MV-4-11 (cell line): Measurements from ENCODE around the gene KAT5.
"Not testable (repeated sequence)": the region's sequence is repeated elsewhere in the genome, so short reads cannot be mapped to it uniquely, and the experiment has no call there.

Experiments
- DNase-seq: peaks from one replicate; lab custom pipeline; 2025; lab: John Stamatoyannopoulos, UW

Gene KAT5

GRCh38 chr11:65709661-65710060 lies 2.4 kb upstream of the KAT5 start:
- DNase-seq = peak; percentile 48

- DNase-seq = no peak
Observed at GRCh38 chr11:65710421-65710820, 1.6 kb upstream of the KAT5 start.

DNA sequence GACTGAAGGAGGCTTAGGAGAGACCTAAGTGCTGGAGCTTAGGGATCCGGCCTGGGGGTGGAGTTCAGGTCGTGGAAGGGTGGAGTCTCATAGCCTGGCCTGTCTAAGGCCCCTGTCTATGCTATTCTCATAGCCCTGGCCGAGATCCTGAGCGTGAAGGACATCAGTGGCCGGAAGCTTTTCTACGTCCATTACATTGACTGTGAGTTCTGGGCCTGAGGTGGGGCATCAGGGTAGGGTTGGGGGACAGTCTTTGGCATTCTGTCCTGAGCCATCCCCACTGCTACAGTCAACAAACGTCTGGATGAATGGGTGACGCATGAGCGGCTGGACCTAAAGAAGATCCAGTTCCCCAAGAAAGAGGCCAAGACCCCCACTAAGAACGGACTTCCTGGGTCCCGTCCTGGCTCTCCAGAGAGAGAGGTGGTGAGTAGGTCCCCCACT lies 603 bp downstream of the KAT5 start:
- DNase-seq = no peak

GRCh38 chr11:65713212-65713969 lies 1.3 kb downstream of the KAT5 start:
- no peak for DNase-seq

DNA sequence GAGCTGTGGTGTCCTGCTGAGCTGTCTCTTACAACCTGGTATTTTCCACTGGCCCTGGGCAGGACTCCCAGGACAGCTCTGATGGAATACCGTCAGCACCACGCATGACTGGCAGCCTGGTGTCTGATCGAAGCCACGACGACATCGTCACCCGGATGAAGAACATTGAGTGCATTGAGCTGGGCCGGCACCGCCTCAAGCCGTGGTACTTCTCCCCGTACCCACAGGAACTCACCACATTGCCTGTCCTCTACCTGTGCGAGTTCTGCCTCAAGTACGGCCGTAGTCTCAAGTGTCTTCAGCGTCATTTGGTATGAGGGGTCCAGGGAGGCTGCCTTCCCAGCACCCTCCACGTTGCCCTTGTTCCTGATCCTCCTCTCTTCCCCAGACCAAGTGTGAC lies 2.4 kb downstream of the KAT5 start:
- no peak for DNase-seq

DNA sequence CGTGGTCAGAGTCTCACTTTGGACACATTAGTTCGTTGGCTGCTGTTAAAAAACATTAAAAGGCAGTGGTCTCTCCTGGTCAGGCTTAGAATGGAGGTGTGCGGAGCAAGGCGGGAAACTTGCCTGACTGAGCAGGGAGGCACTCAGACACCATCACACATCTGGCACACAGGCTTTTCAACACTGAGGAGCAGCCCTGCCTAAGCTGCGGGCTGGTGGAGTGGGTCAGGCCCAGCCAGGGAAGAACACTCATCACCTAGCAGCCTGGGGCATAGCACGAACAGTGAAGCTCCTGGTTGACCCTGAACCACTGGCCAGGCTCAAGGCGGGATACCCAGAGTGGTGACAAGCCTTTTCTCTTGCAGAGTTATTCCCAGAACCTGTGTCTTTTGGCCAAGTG lies 4.2 kb downstream of the KAT5 start:
- no peak for DNase-seq

DNA sequence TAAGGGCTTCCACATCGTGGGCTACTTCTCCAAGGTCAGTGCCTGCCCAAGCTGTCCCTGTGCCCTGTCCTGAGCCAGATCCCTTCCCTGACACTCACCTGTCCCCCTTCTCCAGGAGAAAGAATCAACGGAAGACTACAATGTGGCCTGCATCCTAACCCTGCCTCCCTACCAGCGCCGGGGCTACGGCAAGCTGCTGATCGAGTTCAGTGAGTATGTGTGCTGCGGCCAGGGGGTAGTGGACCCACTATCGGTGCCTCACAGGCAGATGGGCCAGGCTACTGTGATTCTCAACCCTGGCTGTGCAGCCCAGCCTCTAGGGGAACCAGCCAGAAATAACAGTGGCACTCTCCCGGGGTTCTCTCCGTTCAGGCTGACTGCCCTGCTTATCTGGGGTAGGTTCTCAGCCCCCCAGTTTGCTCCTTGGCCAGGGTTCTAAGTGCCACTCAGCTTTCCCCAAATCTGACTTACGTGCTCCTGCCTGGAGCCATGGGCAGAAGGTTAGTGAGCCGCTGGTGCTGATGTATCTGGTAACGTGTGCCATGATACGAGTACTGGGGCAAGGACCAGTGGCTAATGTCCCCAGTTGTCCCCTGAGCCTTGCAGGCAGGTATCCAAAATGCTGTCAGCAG lies 4.8 kb downstream of the KAT5 start:
- DNase-seq = no peak

GRCh38 chr11:65717906-65718305 lies 5.9 kb downstream of the KAT5 start:
- DNase-seq = no peak

GRCh38 chr11:65718531-65718930 lies 6.5 kb downstream of the KAT5 start:
- no peak for DNase-seq

- no peak for DNase-seq
Observed at GRCh38 chr11:65718964-65719492, 7.0 kb downstream of the KAT5 start.

DNA sequence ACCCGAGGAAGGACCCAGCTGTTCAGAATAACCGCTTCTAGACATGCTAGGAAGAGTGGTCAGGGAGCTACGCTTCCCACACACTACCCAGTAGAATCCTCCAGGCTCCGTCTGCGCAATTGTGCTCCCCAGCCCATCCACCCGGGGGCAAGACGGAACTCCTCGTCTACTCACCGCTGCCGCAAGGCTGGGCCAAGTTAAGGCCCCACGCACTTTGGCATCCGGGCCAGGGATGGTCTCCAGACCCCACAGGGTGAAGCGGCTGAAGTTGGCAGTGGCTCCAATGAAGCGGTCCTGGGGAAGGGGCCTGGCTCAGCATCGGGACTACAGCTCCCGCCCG lies 7.8 kb downstream of the KAT5 start:
- DNase-seq = peak; percentile 53

- peak; percentile 79 for DNase-seq
Observed at GRCh38 chr11:65720211-65720934, 8.3 kb downstream of the KAT5 start, which contains the start of gene RNASEH2C. Gene RNASEH2C, minus strand, starts transcription at chr11:65720798. Its CDS starts 40 bp downstream, at chr11:65720758.

GRCh38 chr11:65722261-65722660 lies 10.2 kb downstream of the KAT5 start:
- no peak for DNase-seq

DNA sequence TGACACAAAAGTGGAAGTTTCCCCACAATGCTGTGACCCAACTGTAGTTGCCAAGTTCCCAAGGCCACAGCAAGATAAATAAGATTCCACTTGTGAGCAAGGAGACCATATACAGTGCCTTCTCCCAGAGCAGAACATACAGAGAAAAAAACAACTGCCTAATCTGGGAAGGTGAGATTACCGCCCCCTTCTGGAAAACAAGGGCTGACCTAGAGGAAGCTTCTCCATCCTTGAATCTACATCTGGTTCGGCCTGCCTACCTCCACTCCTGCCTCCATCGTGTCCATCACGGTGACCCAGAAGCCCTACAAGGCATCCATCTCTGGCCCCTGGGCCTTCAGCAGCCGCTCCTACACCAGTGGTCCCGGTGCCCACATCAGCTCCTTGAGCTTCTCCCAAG lies 14.6 kb downstream of the KAT5 start:
- no peak for DNase-seq

DNA sequence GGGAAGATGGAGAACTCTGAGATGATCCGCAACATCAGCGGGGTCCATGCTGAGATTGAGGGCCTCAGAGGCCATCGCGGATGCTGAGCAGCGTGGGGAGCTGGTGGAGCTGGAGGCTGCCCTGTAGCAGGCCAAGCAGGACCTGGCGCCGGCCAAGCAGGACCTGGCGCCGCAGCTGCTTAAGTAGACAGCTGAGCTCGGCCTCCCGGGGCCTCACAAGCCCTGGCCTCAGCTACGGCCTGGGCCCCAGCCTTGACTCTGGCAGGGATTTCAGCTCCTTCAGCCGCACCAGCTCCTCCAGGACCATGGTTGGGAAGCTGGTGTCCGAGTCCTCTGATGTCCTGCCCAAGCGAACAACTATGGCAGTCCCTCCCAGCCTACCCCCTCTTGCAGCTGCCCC lies 15.8 kb downstream of the KAT5 start:
- no peak for DNase-seq

GRCh38 chr11:65730461-65730860 lies 18.4 kb downstream of the KAT5 start:
- DNase-seq = no peak

GRCh38 chr11:65735111-65735510 lies 23.1 kb downstream of the KAT5 start:
- DNase-seq = not testable (repeated sequence)

GRCh38 chr11:65736810-65737209 lies 24.8 kb downstream of the KAT5 start:
- no peak for DNase-seq

GRCh38 chr11:65739022-65739421 lies 27.0 kb downstream of the KAT5 start:
- DNase-seq = no peak

DNA sequence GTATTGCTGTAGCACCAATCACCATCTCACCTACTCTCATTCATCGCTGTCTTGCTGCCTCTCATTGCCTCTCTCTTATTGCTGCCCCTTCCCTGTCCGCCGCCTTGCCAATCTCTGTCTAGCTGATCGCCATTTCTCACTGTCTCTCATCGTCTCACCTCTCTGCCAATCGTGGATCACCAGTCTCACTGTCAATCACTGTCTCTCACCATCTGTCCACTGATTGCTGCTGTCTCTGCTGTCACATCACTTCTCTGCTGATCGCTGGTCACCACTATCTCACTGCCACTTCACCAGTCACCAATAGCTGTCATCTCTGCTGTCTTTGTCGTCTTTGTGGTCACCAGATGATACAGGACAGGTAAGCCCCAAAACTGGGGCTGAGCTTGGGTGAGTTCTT lies 29.1 kb downstream of the KAT5 start:
- DNase-seq = no peak

DNA sequence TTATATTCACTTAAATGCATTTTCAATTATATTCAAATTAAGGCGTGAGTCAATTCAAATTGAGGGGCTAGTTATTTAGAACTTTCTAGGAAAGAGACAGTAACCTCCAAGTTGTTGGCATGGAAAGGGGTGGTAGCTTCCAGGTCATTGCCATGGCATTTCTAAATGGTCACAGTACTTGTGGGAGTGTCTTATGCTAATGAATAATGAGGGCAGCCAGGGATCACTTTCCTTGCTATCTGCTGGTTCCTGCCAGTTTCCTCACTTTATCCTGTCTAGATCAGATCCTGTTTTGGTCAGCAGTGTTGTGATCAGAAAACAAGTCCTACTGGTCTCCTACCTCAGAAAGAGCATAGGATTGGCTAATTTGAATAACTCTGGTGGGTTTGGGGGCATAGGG lies 30.3 kb downstream of the KAT5 start:
- no peak for DNase-seq

- DNase-seq = no peak
Observed at GRCh38 chr11:65743681-65744025, 31.6 kb downstream of the KAT5 start.
